Keratinocyte (primary cell): ENCODE data around the gene WASF2.

Experiments used
- CTCF ChIP-seq, 3 experiments: IDR thresholded peaks in 1 of 3; conservative IDR thresholded peaks in 1 of 3; optimal IDR thresholded peaks in 1 of 3; 2 replicates in 2 of 3; 3 replicates in 1 of 3; pipeline versions ENCODE3 to v1.5.1; 2011; ENCODE audit warnings: low read length in 3 of 3, mild to moderate bottlenecking in 3 of 3, moderate library complexity in 2 of 3, control low read depth in 1 of 3, inconsistent platforms in 1 of 3; ENCODE audit not compliant: insufficient read depth in 2 of 3; ENCODE audit errors: extremely low read depth in 1 of 3
- EZH2 ChIP-seq: IDR thresholded peaks from one replicate; pipeline ENCODE4 v1.6.1; 2012; ENCODE audit warnings: inconsistent platforms, mild to moderate bottlenecking, low read length, moderate library complexity

GRCh38 chr1:27414091-27414490 is 75.9 kb downstream of the WASF2 start:
- TF ChIP-seq EZH2 (no peak), CTCF (optimal IDR thresholded peaks at IDR 0.05 in 1 of 3, IDR thresholded peaks at IDR 0.05 in 1 of 3, conservative IDR thresholded peaks at IDR 0.05 in 1 of 3; ENCODE audit: extremely low read depth in 1 of 3, insufficient read depth in 2 of 3, low read length in 3 of 3) (no peak)
